HFF-Myc (cell line): Measurements from ENCODE around the gene SEZ6.
A peak's percentile ranks its signal among the peaks of the same experiment; 100 is the strongest.

Source experiments
- DNase-seq: peaks from one replicate; pipeline ENCODE4 v3.0.0-alpha.2; 2011; ENCODE audit warnings: low read depth; ENCODE audit errors: extremely low read depth
- H3K4me3 ChIP-seq: replicated peaks from 2 replicates; pipeline ENCODE4 v1.5.1; 2011; ENCODE audit warnings: low read depth, mild to moderate bottlenecking, control low read depth, low read length
- CTCF ChIP-seq: IDR thresholded peaks from 2 replicates; pipeline ENCODE4 v1.5.1; 2012; ENCODE audit warnings: mild to moderate bottlenecking, low read depth, low read length, control low read depth; ENCODE audit errors: missing control alignments

Gene SEZ6

DNA sequence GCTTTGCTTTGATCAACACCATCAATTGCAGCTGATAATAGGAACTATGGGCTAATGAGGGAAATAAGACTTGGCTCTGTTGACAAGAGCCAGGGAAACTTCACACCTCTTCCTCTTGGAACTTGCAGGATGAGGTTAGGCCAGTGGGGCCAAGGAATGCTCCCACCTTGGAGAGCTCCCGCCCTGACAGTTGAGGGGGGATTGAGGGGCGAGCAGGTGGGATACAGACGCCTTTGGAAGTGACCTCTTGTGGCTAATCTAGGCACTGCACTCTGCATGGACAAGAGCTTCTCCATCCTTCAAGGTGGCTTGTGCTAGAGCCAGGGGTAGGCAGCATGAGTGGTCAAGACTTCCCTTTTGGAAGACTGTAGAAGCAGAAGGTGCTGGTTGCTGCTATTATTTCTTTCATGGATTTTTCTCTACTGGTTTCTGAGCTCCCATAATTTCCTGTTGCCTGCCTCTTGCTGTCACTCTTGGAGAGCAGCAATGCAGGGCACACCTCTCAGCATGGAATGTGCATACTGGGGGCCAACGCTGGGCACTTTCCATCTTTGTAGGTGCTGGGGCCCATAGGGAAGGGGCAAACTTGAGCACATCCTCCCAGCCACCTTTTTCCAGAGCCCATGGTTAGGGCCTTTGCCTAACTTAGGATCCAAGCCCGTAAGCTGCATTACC, 52.3 kb downstream of the SEZ6 start:
- no peak overlapping the region for H3K4me3 ChIP-seq
- TF ChIP-seq CTCF: peak; percentile 79
- DNase-seq: no peak

GRCh38 chr17:28951991-28952975, 53.5 kb downstream of the SEZ6 start:
- no peak for TF ChIP-seq CTCF
- DNase-seq: peak; percentile 98
- H3K4me3 ChIP-seq: peak overlapping the region; percentile 55

DNA sequence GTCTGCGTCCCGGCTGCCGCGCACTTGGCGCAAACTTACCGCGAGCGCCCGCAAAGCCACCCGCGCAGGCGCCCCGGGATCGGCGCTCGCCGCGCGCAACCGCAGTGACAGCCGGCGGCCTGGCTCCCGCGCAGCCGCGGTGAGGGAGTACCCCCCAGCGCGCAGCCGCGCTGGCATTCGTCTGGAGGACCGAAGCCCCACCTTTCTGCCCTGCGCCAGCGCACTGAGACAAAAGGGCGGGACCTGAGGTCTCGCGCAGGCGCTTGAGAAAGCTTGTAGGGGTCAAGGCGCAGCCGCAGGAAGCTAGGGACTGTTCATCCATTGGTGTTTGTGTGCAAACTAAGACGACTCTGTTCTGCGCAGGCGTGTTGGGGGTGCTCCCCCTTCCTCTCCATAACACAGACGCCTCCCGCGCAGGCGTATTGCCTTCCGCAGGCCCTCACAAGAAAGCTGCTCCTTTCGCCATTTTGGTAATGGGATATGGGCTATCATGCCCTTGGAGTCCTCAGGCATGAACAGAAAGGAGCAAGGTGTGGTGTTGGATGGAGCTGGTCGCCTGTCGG, 54.3 kb downstream of the SEZ6 start, which contains the start of gene PHF12:
PHF12 (minus strand) TSS at position 91 of the 563 bp plus-strand sequence. CDS start 558 bp downstream, outside the sequence.
- DNase-seq: peak; percentile 99
- H3K4me3 ChIP-seq: peak within 1 kb of the TSS; percentile 86
- no peak for TF ChIP-seq CTCF

DNA sequence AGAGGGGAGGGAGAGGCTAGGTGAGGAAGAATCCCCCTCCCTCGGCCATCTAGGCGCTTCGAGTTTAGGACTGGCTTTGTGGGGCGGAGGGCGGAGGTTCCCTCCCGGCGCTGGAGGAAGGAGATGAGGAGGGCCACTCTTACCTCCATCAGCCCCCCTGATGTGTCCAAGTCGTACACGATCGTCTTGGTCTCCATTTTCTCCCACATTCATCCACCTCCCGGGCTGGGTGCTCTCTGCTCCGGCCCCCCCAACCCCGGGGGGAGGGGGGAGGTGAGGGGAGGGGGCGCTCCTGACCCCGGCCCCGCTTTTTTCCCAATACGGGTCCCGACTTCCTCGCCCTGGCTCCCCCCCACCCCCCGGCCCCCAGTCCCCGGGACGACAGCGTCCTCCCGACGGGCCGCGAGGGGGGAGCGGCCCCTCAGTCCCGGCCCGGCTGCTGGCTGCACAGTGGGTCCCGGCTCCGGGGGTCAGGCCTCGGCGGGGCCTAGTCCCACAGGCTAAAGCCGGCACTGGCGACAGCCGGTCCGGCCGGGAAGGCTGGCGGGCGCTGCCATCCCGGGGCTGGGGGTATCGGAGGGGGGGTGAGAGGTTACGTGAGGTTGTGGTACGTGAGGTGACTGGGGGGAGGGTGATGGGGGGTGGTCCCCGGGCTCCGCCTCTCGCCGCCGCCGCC, 54.9 kb downstream of the SEZ6 start:
- no peak for DNase-seq
- no peak for TF ChIP-seq CTCF
- H3K4me3 ChIP-seq: peak overlapping the region; percentile 86

DNA sequence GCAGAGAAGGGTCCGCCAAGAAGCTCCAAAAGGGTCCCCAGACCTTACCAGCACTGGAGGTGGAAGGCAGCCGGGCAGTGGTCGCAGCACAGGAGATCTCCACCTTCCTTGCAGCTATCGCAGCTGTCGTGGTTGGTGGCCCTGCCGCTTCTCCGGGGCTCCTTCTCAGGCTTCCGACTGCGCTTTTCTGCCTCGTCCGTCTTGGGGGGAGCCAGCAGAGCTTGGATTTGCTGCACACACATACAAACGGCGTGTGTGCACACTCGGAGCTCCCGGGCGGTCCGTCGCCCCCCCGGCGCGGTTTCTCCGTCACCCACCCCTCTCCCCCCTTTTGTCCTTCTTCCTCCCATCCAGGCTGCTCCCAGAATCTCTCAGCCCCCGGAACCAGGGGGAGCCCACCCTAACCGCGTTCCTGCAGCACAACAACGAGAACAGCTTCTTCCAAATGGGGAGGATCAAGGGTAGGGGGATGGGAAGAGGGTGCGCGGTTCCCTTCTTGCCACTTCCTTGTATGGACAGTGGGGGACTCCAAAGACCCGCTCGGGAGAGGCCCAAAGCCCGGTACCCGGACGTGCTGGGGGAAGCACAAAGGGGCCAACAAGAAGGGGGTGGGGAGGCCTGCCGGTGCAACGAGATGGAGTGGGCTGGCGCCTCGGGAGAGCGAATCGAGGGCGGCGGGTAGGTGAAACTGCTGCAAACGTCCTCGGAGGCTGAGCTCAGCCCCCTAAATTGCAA, 55.6 kb downstream of the SEZ6 start:
- peak overlapping the region; percentile 86 for H3K4me3 ChIP-seq
- no peak for TF ChIP-seq CTCF
- no peak for DNase-seq
